CD1c-positive myeloid dendritic cell (primary cell): Measurements from ENCODE around the gene BSPH1.
"Not testable (repeated sequence)": the region's sequence is repeated elsewhere in the genome, so short reads cannot be mapped to it uniquely, and the experiment has no call there.

Source experiments
- DNase-seq: peaks from one replicate; pipeline ENCODE4 v3.0.0-alpha.2; 2016; ENCODE audit errors: extremely low spot score

BSPH1 gene

GRCh38 chr19:47992070-47992469 is at the start of gene BSPH1:
TSS of gene BSPH1 (minus strand) at chr19:47992170. CDS start at chr19:47992081, 89 bp downstream.
- no peak for DNase-seq

GRCh38 chr19:48036765-48037164 is 44.8 kb upstream of the BSPH1 start:
- no peak for DNase-seq

GRCh38 chr19:48033604-48034003 is 41.6 kb upstream of the BSPH1 start:
- no peak for DNase-seq

- DNase-seq = no peak
These were observed 38.1 kb upstream of the BSPH1 start for GRCh38 chr19:48030073-48030472.

- no peak for DNase-seq
These were observed 37.5 kb upstream of the BSPH1 start for GRCh38 chr19:48029431-48029830.

- DNase-seq = no peak
These were observed 33.5 kb upstream of the BSPH1 start for GRCh38 chr19:48025480-48025879.

GRCh38 chr19:48023518-48023917 is 31.5 kb upstream of the BSPH1 start:
- DNase-seq = no peak

- DNase-seq = no peak
These were observed 31.0 kb upstream of the BSPH1 start for GRCh38 chr19:48023011-48023410.

- peak; percentile 20 for DNase-seq
These were observed 28.7 kb upstream of the BSPH1 start for GRCh38 chr19:48020686-48021085.

GRCh38 chr19:48010932-48011758 is 19.2 kb upstream of the BSPH1 start:
- no peak for DNase-seq

GRCh38 chr19:48006762-48007161 is 14.8 kb upstream of the BSPH1 start:
- no peak for DNase-seq

- no peak for DNase-seq
These were observed 12.3 kb upstream of the BSPH1 start for GRCh38 chr19:48004236-48004635.

GRCh38 chr19:48000846-48001245 is 8.9 kb upstream of the BSPH1 start:
- DNase-seq = no peak

- no peak for DNase-seq
These were observed 6.8 kb upstream of the BSPH1 start for GRCh38 chr19:47998800-47999199.

GRCh38 chr19:47996230-47996727 is 4.3 kb upstream of the BSPH1 start:
- no peak for DNase-seq

GRCh38 chr19:47994209-47994802 is 2.3 kb upstream of the BSPH1 start, which contains the start of gene ELSPBP1:
TSS of gene ELSPBP1 (plus strand) at chr19:47994632. CDS start at chr19:48008668, 14,036 bp downstream.
- DNase-seq = no peak

GRCh38 chr19:47991191-47991808 is 670 bp downstream of the BSPH1 start:
- no peak for DNase-seq

- DNase-seq = no peak
These were observed 18.4 kb downstream of the BSPH1 start for GRCh38 chr19:47973529-47973928.

GRCh38 chr19:47955936-47956335 is 36.0 kb downstream of the BSPH1 start:
- not testable (repeated sequence) for DNase-seq

GRCh38 chr19:47952132-47952531 is 39.8 kb downstream of the BSPH1 start:
- not testable (repeated sequence) for DNase-seq

- not testable (repeated sequence) for DNase-seq
These were observed 42.0 kb downstream of the BSPH1 start for GRCh38 chr19:47949852-47950521.

- DNase-seq = not testable (repeated sequence)
These were observed 63.4 kb downstream of the BSPH1 start for GRCh38 chr19:47928581-47928980.
